IPS-NIHi11 (cell line): ENCODE measurements around the gene FBXL2.
"Not testable (repeated sequence)": the region's sequence is repeated elsewhere in the genome, so short reads cannot be mapped to it uniquely, and the experiment has no call there.

Experiments used
- DNase-seq: peaks from one replicate; pipeline ENCODE4 v3.0.0; 2012; ENCODE audit warnings: mixed read lengths, low spot score

Gene FBXL2

GRCh38 chr3:33429306-33429705, 152.1 kb downstream of the FBXL2 start:
- not testable (repeated sequence) for DNase-seq

DNA sequence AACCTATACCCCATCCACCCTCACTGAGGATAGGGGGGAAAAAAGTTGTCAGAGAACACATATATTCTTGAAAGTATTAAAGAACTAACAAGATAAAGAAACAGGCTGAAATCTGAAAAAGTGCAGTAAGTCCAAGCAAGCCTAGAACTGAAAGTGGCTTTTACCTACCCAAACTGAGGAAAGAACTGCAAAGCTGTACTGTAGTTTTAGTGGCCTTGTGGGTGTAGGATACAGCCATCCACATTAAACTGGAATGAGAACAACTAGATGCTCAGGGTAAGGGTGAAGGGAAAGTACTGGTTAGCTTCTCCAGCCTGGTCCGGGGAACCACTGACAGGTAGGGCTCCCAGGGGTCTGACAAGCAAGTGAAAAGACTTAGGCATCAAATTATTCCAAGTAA, 152.8 kb downstream of the FBXL2 start:
- no peak for DNase-seq

GRCh38 chr3:33430571-33430970, 153.3 kb downstream of the FBXL2 start:
- DNase-seq, result no peak

GRCh38 chr3:33433843-33434242, 156.6 kb downstream of the FBXL2 start:
- no peak for DNase-seq
